ENCODE measurements around the gene FMNL3.
"Not testable (repeated sequence)": the region's sequence is repeated elsewhere in the genome, so short reads cannot be mapped to it uniquely, and the experiment has no call there.

Gene FMNL3

DNA sequence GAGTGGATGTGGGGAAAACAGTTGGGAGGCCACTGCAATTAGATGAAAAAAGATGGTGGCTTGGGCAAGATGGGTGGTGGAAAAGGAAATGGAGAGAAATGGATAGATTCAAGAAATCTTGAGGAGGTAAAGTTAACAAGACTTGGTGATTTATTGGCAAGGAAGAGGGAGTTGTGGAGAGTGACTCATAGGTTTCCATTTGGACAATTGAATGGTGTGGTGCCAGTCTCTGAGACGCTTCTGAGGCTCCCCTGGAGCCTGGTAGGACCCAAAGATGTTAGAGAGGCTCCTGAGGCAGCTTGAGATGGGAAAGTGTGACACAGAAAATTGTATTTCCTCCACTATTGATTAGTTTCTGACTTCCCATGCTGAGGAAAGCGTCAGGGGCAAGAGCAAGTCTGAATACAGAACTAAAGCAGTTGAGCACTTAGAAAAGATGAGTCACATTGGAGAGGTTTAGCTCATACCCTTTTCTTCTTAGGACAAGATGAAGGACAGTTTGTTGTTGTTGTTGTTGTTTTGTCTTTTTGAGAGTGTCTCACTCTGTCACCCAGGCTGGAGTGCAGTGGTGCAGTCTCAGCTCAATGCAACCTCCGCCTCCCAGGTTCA, 79.3 kb downstream of the FMNL3 start:
- no peak for DNase-seq (ENCODE audit: low read depth)

DNA sequence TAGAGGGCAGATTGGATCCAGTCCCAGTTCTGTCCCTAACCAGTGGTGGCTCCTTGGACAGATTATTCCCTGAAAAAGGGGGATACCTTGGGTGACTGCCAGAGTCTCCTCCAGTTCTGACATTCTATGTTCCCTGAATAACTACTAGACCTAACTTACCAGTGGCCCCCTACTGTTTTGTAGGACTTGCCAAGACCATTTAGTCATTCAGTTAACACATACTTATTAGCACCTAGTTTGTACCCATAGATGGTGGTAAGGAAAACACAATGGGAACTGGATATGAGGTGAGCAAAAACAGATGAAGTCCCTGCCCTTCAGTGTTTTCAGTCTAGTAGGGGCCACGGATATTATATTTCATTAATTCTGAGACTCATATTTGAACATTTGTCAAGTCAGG, 80.4 kb downstream of the FMNL3 start:
- DNase-seq (ENCODE audit: low read depth) = no peak

- DNase-seq (ENCODE audit: low read depth) = peak; percentile 20
These were observed 80.9 kb downstream of the FMNL3 start for GRCh38 chr12:49626169-49626835.

DNA sequence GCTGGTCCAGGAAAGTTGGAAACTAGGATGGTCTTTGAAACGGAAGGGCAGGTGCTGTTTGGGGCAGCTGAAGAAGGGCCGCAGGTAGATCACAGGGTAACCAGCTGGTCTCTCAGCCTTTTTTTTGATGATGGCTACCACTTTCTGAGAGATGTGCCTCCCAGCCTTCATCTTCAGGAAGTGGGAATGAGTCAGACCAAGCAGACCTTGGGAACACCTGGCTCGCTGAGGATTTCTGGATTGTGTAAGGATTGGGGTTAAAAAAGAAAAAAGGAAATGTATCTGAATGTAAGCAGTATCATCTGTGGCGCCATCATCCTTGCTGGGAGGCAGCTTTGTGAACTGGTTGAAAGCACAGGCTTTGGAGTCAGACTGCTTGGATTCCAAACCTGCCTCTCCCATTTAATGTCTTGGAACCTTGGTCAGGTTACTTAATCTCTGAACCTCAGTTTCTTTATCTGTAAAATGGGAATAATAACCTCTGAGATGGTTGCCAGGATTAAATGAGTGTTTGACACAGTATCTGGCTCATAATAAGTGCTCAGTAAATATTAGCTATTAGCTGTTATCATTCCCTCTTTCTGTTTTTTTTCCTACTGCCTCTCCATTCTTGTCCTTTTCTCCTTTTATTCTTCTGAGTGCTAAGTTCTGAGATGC, 82.2 kb downstream of the FMNL3 start:
- no peak for DNase-seq (ENCODE audit: low read depth)

DNA sequence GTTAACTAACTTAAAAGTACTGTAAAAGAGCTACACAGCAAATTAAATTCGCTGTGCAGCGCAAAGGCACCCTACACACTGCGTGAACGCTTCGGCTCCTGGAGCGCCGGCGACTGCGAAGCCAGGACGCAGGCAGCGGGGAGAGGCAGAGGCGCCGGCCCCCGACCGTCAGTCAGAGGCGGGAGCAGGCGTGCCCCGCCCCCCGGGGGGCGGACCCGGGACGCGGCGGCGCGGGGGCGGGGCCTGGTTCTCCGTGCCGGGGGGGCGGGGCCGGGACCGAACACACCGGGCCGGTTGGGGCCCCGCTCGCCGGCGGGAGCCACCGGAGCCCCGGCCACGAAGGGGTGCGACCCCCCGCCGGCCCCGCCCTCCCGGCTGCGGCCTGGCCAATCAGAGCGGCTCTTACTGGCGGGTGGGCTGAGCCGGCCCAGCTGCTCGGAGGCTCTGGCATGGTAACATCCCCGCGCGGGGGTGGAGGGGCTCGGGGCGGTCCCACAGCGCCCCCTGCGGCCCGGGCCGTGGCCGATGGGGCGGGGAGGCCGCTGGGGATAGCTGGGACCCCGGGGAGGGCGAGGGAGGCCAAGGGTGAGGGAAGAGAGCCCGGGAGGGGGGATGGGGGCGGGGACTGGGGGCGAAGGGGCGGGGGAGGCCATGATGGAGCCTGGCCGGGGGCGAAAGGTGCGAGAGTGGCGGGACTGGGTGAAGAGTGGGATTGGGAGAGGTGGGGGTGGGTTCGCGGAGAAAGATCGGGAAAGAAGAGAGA, 83.9 kb downstream of the FMNL3 start, which contains the start of gene PRPF40B:
TSS of gene PRPF40B (plus strand) at position 420 of the 763 bp plus-strand sequence. CDS start at position 450, 30 bp downstream.
- peak; percentile 75 for DNase-seq (ENCODE audit: low read depth)

DNA sequence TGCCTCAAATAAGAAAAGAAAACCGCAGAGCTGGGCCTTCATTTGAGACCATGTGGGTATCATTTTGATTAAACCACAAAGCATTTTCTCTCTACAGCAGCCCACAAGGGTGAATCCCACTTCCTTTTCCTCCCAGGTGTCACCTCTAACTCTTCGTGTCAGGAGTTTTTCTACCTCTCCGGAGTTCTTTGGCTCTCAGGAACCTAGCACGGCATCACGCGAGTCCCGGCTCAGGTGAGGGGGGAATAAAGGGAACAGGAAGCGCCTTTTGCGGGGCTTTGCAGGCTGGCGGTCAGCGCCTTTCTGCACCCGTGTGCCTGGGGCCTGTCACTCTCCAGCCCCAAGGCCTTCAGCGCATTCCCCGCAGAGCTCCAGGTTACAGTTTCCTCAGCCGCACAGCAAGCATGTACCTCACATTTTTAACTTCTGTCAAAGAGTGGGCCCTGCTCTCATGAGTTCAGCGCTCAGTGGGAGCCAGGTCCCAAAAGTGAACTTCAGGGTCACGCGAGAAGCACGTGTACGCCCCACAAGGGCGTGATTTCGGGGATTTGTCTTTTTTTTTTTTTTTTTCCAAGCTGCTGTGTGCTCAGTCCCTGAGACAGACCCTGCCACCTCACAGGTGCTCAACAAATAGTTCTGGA, 84.6 kb downstream of the FMNL3 start:
- peak; percentile 26 for DNase-seq (ENCODE audit: low read depth)

DNA sequence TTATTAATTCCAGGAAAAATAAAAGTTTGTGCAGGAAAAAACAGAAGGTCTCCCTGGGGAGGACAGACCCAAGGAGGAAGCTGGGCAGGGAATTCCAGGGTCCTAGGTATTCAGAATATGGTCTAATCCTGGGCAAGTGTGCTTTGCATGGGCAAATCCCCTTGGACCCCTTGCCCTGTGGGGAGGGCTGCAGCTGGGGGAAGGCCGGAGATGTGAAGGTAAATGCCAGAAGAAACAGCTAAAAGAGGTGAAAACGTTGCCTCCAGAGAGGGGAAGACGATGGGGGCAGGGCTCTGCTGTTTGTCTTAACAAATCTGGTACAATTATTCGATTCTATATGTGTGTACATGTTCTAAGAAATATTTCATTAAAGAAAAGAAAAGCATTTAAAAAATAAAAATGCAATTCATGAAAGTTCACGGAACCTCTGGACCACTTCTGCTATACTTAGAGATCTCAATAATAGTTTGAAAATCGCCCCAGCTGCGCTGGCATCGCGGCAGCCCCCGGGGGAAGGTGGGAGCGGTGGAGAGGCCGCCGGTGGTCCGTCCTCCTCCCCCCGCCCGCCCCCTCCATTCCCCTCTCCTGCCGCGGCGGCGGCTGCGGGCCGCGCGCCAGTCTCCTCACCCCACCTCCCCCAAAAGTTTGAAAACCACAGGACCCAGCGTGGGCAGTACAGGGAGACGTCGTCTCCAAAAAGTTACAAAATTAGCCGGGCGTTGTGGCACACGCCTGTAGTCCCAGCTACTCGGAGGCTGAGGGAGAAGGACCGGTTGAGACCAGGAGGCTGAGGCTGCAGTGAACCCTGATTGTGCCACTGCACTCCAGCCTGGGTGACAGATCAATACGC, 85.3 kb downstream of the FMNL3 start:
- no peak for DNase-seq (ENCODE audit: low read depth)

DNA sequence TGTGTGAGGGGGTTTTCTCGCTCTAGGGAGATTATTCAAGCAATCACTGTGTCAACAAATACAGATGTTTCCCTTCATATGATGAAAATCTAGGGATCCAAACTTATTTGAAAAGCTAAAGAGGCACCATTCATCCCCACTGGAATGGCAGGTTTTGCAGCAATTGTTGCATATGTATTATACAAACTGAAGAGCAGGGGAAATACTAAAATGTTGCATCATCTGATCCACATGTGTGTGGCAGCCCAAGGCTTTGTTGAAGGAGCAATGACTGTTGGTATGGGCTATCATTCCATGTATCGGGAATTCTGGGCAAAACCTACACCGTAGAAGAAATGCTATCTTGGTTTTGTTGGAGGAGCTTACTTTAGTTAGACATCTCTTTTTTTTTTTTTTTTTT, 87.9 kb downstream of the FMNL3 start:
- DNase-seq (ENCODE audit: low read depth) = no peak

DNA sequence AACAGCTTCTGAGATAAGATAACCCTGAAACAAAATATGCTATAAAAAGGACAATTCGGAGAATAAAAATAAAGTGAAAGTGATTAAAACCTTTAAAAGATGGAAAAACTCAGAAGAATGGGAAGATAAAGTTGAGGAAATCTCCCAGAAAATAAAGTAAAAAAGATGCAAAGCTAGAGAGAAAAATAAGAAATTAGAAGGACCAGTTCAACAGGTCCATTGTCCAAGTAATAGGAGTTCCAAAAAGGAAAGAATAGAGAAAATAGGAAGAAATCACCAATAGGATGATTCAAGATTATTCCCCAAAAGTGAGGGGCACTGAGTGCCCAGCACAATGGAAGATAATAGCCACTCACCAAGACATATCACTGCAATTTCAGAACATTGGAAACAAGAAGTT, 88.6 kb downstream of the FMNL3 start:
- DNase-seq (ENCODE audit: low read depth) = no peak

DNA sequence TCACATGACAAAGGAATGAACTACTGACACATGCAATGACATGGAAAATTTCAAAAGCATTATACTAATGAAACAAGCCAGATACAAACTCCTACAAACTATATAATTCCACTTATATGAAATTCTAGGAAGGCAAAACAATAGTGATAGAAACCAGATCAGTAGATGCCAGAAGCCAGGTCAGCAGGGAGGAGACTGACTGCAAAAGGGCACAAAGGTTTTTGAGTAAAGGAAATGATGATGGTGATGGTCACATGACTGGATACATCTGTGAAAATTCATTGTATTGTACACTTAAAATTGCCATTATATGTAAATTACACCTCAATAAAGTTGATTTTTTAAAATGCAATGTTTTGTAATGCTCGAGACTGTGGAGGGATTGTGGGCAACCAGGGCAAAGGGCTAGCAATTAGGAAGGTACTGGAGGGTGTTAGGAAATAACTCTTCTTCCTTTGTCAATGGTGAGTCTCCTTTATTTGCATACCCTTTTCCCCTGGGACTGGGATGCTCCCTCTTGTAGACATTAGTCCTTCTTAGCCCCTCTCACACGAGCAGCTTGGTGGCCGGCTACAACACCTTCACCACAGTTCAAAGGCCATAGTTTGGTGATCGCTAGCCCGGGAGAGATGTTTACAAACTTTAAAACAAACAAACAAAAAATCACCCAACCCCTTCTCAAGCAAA, 90.5 kb downstream of the FMNL3 start:
- no peak for DNase-seq (ENCODE audit: low read depth)

DNA sequence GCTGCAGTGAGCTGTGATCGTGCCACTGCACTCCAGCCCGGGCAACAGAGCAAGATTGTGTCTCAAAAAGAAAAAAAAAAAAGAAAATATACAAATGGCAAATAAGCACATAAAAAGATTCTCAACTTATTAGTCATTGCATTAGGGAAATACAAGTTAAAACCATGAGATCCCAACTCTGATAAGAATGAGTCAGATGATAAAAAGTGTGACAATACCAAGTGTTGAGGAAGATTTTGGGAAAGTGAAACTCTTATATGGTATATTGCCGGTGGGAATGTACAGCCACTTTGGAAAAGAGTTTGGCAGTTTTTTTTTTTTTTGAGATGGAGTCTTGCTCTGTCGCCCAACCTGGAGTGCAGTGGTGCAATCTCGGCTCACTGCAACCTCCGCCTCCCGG, 91.5 kb downstream of the FMNL3 start:
- no peak for DNase-seq (ENCODE audit: low read depth)

DNA sequence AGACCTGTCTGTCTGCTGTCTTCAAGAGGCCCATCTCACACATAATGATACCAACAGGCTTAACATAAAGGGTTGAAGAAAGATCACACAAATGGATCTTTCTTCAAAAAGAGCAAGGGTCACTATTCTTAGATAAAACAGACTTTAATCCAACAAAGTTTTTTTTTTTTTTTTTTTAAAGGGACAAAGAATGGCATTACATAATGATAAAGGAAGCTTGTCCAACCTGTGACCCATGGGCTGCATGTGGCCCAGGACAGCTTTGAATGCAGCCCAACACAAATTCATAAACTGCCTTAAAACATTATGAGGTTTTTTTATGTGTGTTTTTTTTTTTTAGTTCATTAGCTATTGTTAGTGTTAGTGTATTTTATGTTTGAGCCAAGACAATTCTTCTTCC, 95.0 kb downstream of the FMNL3 start:
- DNase-seq (ENCODE audit: low read depth) = no peak

DNA sequence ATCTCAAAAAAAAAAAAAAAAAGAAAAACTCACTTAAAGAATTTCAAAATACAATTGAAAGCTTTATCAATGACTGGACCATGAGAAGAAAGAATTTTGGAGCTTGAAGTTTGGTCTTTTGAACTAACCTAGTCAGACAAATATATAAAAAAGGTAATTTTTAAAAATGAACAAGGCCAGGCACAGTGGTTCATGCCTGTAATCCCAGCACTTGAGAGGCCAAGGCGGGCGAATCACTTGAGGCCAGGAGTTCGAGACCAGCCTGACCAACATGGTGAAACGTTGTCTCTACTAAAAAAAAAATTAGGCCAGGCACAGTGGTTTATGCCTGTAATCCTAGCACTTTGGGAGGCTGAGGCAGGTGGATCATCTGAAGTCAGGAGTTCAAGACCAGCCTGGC, 96.4 kb downstream of the FMNL3 start:
- not testable (repeated sequence) for DNase-seq (ENCODE audit: low read depth)

- DNase-seq (ENCODE audit: low read depth) = no peak
These were observed 97.4 kb downstream of the FMNL3 start for GRCh38 chr12:49609875-49610154.

- no peak for DNase-seq (ENCODE audit: low read depth)
These were observed 97.9 kb downstream of the FMNL3 start for GRCh38 chr12:49609059-49609874.

- not testable (repeated sequence) for DNase-seq (ENCODE audit: low read depth)
These were observed 101.7 kb downstream of the FMNL3 start, which contains the start of gene FAM186B for GRCh38 chr12:49605539-49605938. Gene FAM186B, minus strand, starts transcription at chr12:49605639. Its CDS starts 162 bp downstream, at chr12:49605477.

GRCh38 chr12:49604856-49605255, 102.3 kb downstream of the FMNL3 start:
- no peak for DNase-seq (ENCODE audit: low read depth)

DNA sequence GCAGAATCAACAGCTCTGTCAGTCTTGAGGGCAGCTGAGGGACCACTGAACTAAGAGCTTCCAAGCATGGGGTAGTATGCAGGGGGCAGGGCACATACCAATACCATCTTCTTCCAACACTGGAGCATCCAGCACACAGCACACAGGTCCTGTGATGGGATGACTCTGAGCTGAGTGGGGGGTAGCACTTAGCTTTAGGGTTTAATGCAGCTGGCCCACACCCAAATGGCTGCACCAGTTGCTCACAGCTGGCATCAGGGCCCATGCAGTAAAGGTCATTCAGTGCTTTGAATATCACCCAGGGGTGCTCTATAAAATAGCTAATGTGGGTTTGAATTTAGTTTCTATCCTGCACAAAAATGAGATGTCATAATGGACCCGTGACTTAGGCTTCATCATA, 103.5 kb downstream of the FMNL3 start:
- DNase-seq (ENCODE audit: low read depth) = no peak

- no peak for DNase-seq (ENCODE audit: low read depth)
These were observed 107.2 kb downstream of the FMNL3 start for GRCh38 chr12:49599961-49600360.

- DNase-seq (ENCODE audit: low read depth) = no peak
These were observed 108.7 kb downstream of the FMNL3 start for GRCh38 chr12:49598527-49598926.

Data from activated T-cell treated with anti-CD3 and anti-CD28 coated beads for 24 hours (primary cell).